Measurements from ENCODE around the gene ZSWIM1.
"Not testable (repeated sequence)": the region's sequence is repeated elsewhere in the genome, so short reads cannot be mapped to it uniquely, and the experiment has no call there.

The ZSWIM1 gene

DNA sequence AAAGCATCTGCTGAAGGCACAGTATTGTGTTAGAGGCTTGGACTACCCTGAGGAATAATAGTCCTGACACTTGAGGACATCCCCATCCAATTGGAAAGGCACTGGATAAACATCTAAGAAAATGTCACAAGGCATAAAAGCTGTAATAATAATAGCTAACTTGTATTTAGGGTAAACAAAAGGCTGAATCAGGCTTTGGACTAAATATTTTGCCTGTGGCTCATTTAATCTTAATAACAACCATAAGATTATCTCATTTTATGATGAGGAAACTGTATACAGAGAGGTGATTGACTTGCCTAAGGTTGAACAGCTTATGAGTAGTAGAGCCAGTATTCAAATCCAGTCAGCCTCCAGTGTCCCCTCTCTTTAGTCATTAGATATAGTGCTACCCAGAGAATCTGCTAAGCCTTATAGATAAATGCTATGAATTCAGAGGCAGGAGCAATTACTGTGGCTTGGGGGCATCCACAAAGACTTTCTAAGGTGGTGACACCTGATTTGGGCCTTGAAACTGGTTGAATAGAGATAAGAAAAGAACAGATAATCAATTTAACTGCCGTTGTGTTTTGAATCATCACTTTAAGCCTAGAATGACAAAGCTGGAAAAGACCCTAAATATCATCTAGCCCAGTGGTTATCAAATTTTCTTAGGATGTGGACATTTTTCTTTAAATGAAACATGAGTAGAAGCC lies 7.5 kb upstream of the ZSWIM1 start:
- no peak for DNase-seq (ENCODE audit: low read depth in 1 of 2, low spot score in 1 of 2)
- Histone ChIP-seq H3K4me3 (replicated peaks; ENCODE audit: insufficient read depth, low read length) (no peak overlapping the region), H3K27me3 (ENCODE audit: insufficient read depth, poor library complexity, severe bottlenecking) (no peaks in the 10 kb centered on the region), H3K27ac (replicated peaks) (no peak overlapping the region)
- TF ChIP-seq, protein P1, sequence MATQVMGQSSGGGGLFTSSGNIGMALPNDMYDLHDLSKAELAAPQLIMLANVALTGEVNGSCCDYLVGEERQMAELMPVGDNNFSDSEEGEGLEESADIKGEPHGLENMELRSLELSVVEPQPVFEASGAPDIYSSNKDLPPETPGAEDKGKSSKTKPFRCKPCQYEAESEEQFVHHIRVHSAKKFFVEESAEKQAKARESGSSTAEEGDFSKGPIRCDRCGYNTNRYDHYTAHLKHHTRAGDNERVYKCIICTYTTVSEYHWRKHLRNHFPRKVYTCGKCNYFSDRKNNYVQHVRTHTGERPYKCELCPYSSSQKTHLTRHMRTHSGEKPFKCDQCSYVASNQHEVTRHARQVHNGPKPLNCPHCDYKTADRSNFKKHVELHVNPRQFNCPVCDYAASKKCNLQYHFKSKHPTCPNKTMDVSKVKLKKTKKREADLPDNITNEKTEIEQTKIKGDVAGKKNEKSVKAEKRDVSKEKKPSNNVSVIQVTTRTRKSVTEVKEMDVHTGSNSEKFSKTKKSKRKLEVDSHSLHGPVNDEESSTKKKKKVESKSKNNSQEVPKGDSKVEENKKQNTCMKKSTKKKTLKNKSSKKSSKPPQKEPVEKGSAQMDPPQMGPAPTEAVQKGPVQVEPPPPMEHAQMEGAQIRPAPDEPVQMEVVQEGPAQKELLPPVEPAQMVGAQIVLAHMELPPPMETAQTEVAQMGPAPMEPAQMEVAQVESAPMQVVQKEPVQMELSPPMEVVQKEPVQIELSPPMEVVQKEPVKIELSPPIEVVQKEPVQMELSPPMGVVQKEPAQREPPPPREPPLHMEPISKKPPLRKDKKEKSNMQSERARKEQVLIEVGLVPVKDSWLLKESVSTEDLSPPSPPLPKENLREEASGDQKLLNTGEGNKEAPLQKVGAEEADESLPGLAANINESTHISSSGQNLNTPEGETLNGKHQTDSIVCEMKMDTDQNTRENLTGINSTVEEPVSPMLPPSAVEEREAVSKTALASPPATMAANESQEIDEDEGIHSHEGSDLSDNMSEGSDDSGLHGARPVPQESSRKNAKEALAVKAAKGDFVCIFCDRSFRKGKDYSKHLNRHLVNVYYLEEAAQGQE (IDR thresholded peaks at IDR 0.05; ENCODE audit: insufficient replicate concordance, low read depth): no peak
- TF ChIP-seq SPI1 (IDR thresholded peaks at IDR 0.05; ENCODE audit: borderline replicate concordance, low read depth) (no peak), GABPA (IDR thresholded peaks at IDR 0.05; ENCODE audit: low read depth) (no peak), CTCF (IDR thresholded peaks at IDR 0.05; ENCODE audit: insufficient read depth, low read length) (no peak), POLR2AphosphoS5 (IDR thresholded peaks at IDR 0.05; ENCODE audit: low read depth) (no peak)

GRCh38 chr20:45874104-45874481 lies 6.9 kb upstream of the ZSWIM1 start:
- H3K27ac ChIP-seq (replicated peaks); DNase-seq (ENCODE audit: low read depth in 1 of 2, low spot score in 1 of 2); H3K27me3 ChIP-seq (ENCODE audit: insufficient read depth, poor library complexity, severe bottlenecking); H3K4me3 ChIP-seq (replicated peaks; ENCODE audit: insufficient read depth, low read length): not testable (repeated sequence)

- Histone ChIP-seq H3K27ac (replicated peaks) (no peak overlapping the region), H3K4me3 (replicated peaks; ENCODE audit: insufficient read depth, low read length) (no peak overlapping the region), H3K27me3 (ENCODE audit: insufficient read depth, poor library complexity, severe bottlenecking) (no peaks in the 10 kb centered on the region)
- TF ChIP-seq POLR2AphosphoS5 (IDR thresholded peaks at IDR 0.05; ENCODE audit: low read depth) (no peak), GABPA (IDR thresholded peaks at IDR 0.05; ENCODE audit: low read depth) (no peak), SPI1 (IDR thresholded peaks at IDR 0.05; ENCODE audit: borderline replicate concordance, low read depth) (no peak), CTCF (IDR thresholded peaks at IDR 0.05; ENCODE audit: insufficient read depth, low read length) (no peak)
- TF ChIP-seq, protein P1 (IDR thresholded peaks at IDR 0.05; ENCODE audit: insufficient replicate concordance, low read depth): no peak
- DNase-seq (ENCODE audit: low read depth in 1 of 2, low spot score in 1 of 2): no peak
Measured at GRCh38 chr20:45874576-45874975, 6.5 kb upstream of the ZSWIM1 start.

GRCh38 chr20:45878076-45878761 lies 2.8 kb upstream of the ZSWIM1 start:
- Histone ChIP-seq H3K4me3 (replicated peaks; ENCODE audit: insufficient read depth, low read length) (no peak overlapping the region), H3K27me3 (ENCODE audit: insufficient read depth, poor library complexity, severe bottlenecking) (no peaks in the 10 kb centered on the region), H3K27ac (replicated peaks) (no peak overlapping the region)
- DNase-seq (ENCODE audit: low read depth in 1 of 2, low spot score in 1 of 2): no peak
- TF ChIP-seq, protein P1 (IDR thresholded peaks at IDR 0.05; ENCODE audit: insufficient replicate concordance, low read depth): no peak
- TF ChIP-seq SPI1 (IDR thresholded peaks at IDR 0.05; ENCODE audit: borderline replicate concordance, low read depth): no peak
- no peak for TF ChIP-seq CTCF (IDR thresholded peaks at IDR 0.05; ENCODE audit: insufficient read depth, low read length)
- TF ChIP-seq GABPA (IDR thresholded peaks at IDR 0.05; ENCODE audit: low read depth): no peak
- no peak for TF ChIP-seq POLR2AphosphoS5 (IDR thresholded peaks at IDR 0.05; ENCODE audit: low read depth)

Data from HL-60 (cell line).